ENCODE results near the gene DACT1.

DACT1 gene

GRCh38 chr14:58666737-58667136, 29.0 kb downstream of the DACT1 start:
- no peak for DNase-seq (ENCODE audit: low read depth)

DNA sequence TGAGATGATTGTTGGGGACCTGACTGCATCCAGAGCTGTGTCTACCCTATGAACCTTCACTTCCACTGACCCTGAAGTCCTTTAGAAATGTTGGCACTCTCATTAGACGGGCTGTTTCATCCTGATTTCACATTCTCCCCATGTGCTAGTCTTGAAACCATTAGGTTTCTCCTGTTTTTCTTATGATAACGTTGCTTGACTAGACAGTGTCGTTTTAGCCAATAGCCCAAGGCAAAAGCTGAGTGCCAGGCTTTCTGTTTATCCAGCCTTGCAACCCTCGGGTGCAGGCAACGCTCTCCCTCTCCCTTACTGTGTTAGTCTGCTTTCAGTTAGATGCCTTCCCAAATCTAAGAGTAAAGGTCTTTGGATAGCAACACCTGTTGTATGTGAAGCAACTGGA, 30.1 kb downstream of the DACT1 start:
- no peak for DNase-seq (ENCODE audit: low read depth)

DNA sequence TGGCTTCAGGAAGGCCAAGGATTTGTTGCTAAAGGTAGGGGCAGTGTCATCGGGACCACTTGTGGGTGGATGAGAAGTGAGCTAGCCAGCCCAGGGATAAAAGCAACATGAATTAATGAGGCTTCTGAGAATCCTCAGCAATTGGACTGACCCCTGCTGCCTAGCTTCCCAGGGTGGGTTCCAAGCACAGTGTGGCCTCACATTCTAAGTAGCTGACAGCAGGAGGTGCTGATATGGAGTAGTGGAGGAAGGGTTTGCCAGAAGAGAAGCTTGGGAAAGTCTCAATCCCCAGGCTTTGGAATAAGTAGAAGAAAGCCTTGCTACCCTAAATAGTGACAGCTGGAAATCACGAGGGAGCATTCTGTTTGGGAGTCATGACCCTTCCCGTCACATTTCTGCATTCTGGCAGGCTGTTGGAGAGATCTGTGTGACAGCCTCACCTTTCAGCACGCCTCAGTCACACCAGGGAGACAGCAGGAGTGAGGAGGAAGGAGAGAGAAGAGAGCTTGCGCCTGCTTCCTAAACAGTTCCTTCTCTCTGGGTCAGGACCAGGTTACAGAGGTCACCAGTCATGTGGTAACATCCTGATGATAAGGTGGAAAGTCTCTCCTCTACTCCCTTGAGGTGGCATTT, 31.2 kb downstream of the DACT1 start:
- DNase-seq (ENCODE audit: low read depth) = no peak

DNA sequence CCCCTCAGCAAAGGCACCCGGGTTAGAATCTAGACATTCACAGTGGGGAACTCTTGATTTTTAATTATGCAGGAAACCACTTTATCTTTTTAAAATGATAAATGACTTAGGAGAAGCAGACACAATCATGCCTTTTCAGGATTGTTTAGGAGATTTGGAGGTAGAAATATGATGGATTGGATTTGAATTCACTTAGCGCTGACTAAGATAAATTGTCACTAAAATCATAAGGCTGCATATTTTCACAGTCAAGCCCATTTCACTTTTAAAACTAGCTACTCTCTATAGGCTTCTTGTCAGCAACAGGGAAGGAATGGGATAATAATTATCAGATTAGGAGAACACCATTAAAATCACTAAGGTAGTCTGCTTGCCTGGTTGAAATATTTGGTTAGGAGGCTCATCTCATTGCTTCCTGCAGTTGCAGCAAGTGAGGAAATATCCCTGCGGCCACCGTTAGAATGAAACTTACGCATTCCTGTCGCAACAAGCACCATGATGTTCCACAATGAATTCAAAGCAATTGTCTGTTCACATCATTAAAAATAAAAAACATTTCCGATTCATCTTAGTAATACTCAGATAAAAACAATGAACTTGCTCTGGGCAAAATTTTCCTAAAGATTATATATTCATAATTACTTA, 31.9 kb downstream of the DACT1 start:
- DNase-seq (ENCODE audit: low read depth) = no peak

DNA sequence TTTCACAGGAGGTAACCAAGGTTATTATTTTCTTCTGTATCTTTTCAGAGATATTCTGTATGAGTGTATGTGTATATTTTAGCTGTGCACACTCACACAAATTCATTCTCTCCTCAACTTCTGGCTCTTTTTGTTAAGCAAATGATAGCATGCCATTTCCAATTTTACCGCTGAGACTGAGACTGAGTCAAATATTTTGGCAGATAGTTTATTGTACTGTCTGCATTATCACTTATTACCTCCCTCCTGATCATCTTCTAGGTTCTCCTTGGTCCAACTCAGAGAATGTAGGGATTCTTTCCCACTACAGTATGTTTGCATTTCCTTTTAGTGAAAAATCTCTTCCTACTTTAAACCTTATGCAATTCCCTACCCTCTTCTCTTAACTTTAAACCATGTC, 33.3 kb downstream of the DACT1 start:
- no peak for DNase-seq (ENCODE audit: low read depth)

DNA sequence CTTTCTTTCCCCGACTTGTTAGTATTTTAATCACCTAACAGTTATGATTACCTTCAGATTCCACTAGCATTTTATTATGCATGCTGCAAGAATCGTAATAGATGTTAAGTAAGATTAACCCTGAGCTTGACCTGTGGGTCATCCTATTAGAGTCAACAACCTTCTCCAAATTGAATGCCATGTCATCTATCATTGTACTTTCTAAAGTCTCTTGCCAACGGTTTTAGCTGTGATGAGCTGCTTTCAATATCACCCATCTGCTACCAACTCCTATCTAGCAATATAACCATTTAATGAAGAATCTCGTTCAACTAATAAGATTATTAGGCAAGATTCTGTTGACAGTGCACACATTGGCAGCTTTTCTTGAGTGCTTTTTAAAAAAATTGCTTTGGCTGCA, 33.7 kb downstream of the DACT1 start:
- no peak for DNase-seq (ENCODE audit: low read depth)

GRCh38 chr14:58673722-58674121, 36.0 kb downstream of the DACT1 start:
- no peak for DNase-seq (ENCODE audit: low read depth)

DNA sequence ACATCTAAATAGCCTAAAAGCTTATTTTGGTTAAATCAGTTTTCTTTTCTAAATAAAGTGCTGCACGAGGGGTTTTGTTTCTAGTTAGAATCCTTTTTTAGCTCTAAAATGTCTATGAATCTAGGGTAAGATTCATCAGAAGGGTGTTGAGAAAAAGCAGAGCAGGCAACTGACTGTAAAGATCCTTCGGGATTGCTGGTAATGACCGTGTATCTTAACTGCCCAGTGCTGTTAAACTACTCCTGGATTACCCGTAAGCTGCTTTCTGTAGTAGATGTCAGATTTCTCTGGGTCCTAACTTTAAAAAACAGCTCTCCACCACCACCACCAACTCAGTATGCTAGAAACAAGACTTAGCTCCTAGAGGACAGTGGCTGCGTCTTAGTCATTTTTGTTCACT, 39.2 kb downstream of the DACT1 start:
- no peak for DNase-seq (ENCODE audit: low read depth)

- DNase-seq (ENCODE audit: low read depth) = no peak
These were observed 39.8 kb downstream of the DACT1 start for GRCh38 chr14:58677517-58677916.

- no peak for DNase-seq (ENCODE audit: low read depth)
These were observed 40.2 kb downstream of the DACT1 start for GRCh38 chr14:58677996-58678395.

DNA sequence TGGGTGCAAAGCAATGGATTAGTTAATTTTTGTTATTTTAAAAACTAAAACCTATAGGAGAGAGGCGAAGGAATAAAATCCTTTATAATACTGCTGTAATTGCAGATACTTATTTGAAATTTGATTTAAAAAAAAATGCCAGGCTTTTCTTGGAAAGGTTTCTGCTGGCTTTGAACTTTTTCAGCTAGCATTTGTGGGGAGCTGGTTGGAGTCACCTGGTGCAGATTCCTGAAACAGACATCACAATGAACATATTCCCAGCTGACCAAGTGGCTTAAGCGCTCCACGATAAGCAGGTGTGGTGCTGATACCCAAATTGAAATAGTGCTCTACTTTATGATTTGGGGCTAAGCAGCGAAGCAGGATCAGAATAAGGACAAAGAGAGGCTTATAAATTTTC, 42.9 kb downstream of the DACT1 start:
- DNase-seq (ENCODE audit: low read depth) = no peak

DNA sequence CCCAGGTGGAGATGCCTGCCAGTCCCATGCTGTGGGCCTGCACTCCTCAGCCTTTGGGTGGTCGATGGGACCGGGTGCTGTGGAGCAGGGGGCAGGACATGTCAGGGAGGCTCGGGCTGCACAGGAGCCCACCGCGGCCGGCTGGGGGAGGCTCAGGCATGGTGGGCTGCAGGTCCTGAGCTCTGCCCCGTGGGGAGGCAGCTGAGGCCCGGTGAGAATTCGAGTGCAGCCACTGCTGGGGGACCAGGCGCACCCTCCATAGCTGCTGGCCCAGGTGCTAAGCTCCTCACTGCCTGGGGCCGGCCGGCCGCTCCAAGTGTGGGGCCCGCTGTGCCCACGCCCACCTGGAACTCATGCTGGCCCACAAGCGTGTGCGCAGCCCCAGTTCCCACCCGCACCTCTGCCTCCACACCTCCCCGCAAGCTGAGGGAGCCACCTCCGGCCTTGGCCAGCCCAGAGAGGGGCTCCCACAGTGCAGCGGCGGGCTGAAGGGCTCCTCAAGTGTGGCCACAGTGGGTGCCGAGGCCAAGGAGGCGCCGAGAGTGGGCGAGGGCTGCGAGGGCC, 49.6 kb downstream of the DACT1 start:
- DNase-seq (ENCODE audit: low read depth) = no peak

- no peak for DNase-seq (ENCODE audit: low read depth)
These were observed 53.2 kb downstream of the DACT1 start for GRCh38 chr14:58690801-58691516.

DNA sequence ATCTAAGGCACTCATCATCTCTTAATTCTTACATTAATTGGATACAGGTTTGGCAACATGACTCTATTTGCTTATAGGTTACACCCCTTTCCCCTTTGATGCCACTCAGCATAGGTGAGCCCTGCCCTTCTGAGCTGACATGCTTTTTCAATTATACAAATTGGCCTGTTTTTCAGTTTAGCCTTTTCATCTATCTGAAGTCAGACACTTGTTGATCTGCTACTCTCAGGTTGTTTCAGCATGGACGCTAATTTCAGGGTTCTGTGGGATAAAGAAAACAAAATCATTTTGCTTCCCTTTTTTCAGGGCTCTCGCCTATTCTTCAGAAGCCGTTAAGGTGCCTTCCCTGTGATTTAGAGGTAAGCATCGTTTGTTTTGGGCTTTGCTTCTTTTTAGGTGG, 55.3 kb downstream of the DACT1 start:
- no peak for DNase-seq (ENCODE audit: low read depth)

DNA sequence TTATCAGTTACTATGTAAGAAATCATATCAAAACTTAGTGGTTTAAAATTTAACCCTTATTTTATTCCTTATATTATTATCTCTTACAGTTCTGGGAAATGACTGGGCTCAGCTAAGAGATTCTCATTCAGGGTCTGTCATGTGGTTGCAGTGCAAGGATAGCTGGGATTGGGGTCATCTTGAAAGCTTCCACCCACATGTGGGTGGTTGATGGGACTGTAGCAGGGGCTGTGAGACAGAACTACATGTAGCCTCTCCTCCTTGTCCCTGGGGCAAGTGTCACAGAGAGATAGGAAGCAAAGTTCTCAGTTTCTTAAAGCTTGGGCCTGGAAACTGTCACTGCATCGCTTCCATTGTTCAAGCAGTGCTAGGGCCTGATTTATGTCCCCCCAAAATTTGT, 57.8 kb downstream of the DACT1 start:
- no peak for DNase-seq (ENCODE audit: low read depth)

DNA sequence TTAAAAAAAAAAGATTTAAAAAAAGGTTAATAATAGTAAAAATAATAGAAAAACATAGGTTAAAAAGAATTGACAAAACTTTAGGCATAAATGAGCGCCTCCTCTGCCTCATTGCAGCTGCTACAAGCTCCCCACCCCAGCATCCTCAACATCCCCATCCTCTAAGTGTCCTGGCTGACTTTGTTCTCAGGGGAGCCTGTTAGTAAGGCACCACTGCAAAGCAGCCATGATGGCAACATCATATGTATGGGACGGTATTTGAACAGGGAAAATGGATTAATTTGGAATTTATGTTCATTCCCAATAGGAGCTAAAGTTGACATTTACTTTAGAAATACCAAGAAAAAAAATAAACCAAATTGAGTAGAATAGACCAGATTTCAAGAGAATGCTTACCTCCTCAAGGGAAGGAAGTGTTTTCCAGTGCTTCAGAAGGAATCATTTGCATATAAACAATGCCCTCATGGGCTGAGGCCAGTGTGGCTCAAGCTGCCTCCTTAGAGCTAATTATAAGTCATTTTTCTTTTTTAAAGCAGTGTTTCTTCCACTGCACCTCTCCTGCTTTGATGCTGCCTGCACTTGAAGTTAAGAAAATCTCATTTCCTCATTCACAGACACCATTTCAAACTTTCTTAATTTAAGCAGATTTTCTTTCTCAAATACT, 59.6 kb downstream of the DACT1 start:
- DNase-seq (ENCODE audit: low read depth) = no peak

Data from activated T-helper 1 cell treated with Interleukin-2 at 50 U/mL for 16 hours (primary cell).